OCI-LY1 (cell line): ENCODE measurements around the gene HECW1.

Experiments
- H2AFZ ChIP-seq: fragments of 200-600 bp; sonication (generic), shearing (Covaris generic); 2 replicates; pipeline ENCODE4 v1.6.0; 2014; ENCODE audit warnings: antibody characterized with exemption, mild to moderate bottlenecking, low read length
- H3F3A ChIP-seq: fragments of 200-600 bp; sonication (generic), shearing (Covaris generic); 2 replicates; pipeline ENCODE4 v1.6.0; 2014; ENCODE audit warnings: mild to moderate bottlenecking, antibody characterized with exemption, low read length, moderate library complexity; ENCODE audit not compliant: insufficient read depth
- H3K27ac ChIP-seq: fragments of 200-600 bp; sonication (generic); 2 replicates; pipeline ENCODE4 v1.5.1; 2014; ENCODE audit warnings: low read length, mixed run types, mild to moderate bottlenecking, low read depth; ENCODE audit not compliant: poor library complexity, severe bottlenecking
- H3K27me3 ChIP-seq: fragments of 200-600 bp; sonication (generic); 2 replicates; pipeline ENCODE4 v1.6.0; 2014; ENCODE audit warnings: antibody characterized with exemption, mild to moderate bottlenecking, low read length, moderate library complexity; ENCODE audit not compliant: insufficient read depth
- H3K36me3 ChIP-seq: fragments of 200-600 bp; sonication (generic); 2 replicates; pipeline ENCODE4 v1.6.1; 2014; ENCODE audit warnings: mild to moderate bottlenecking, antibody characterized with exemption, low read length, moderate library complexity, mixed read lengths; ENCODE audit not compliant: insufficient read depth
- H3K4me1 ChIP-seq: fragments of 200-600 bp; sonication (generic); 2 replicates; pipeline ENCODE4 v1.5.1; 2014; ENCODE audit warnings: mild to moderate bottlenecking, low read length, moderate library complexity; ENCODE audit not compliant: insufficient read depth, severe bottlenecking
- H3K4me2 ChIP-seq: fragments of 200-600 bp; sonication (generic), shearing (Covaris generic); 2 replicates; pipeline ENCODE4 v1.6.1; 2014; ENCODE audit warnings: low read length
- H3K4me3 ChIP-seq: fragments of 200-600 bp; sonication (generic); 2 replicates; pipeline ENCODE4 v1.5.1; 2014; ENCODE audit warnings: low read length, low read depth, mild to moderate bottlenecking, mixed read lengths; ENCODE audit not compliant: poor library complexity, severe bottlenecking
- H3K79me2 ChIP-seq: fragments of 200-600 bp; shearing (Covaris generic); 2 replicates; pipeline ENCODE4 v1.6.1; 2016; ENCODE audit warnings: mixed run types, low read length, mixed read lengths; ENCODE audit not compliant: insufficient read depth
- H3K9ac ChIP-seq: fragments of 200-600 bp; sonication (generic), shearing (Covaris generic); 2 replicates; pipeline ENCODE4 v1.6.1; 2014; ENCODE audit warnings: mild to moderate bottlenecking, low read length, mixed read lengths
- H3K9me2 ChIP-seq: fragments of 200-600 bp; sonication (generic), shearing (Covaris generic); 2 replicates; pipeline ENCODE4 v1.6.1; 2014; ENCODE audit warnings: low read depth, mild to moderate bottlenecking, low read length, mixed read lengths
- H3K9me3 ChIP-seq: fragments of 200-600 bp; shearing (Covaris generic); 2 replicates; pipeline ENCODE4 v1.6.1; 2014; ENCODE audit warnings: low read length, mixed read lengths
- H4K20me1 ChIP-seq: fragments of 200-600 bp; sonication (generic), shearing (Covaris generic); 2 replicates; pipeline ENCODE4 v1.6.0; 2016; ENCODE audit warnings: mild to moderate bottlenecking, low read length; ENCODE audit not compliant: insufficient read depth
- EZH2 ChIP-seq: fragments of 200-600 bp; sonication (generic), shearing (Covaris generic); IDR thresholded peaks from 2 replicates; pipeline ENCODE4 v1.8.0; 2017; ENCODE audit warnings: borderline replicate concordance, mixed run types, mild to moderate bottlenecking, antibody characterized with exemption, low read length, moderate library complexity, mixed read lengths
- TF ChIP-seq, protein P1 (sequence below): fragments of 200-600 bp; sonication (generic), shearing (Covaris generic); IDR thresholded peaks from 2 replicates; pipeline ENCODE4 v1.5.1; 2017; ENCODE audit warnings: mild to moderate bottlenecking, antibody characterized with exemption, low read length, moderate library complexity, mixed read lengths

Gene HECW1

DNA sequence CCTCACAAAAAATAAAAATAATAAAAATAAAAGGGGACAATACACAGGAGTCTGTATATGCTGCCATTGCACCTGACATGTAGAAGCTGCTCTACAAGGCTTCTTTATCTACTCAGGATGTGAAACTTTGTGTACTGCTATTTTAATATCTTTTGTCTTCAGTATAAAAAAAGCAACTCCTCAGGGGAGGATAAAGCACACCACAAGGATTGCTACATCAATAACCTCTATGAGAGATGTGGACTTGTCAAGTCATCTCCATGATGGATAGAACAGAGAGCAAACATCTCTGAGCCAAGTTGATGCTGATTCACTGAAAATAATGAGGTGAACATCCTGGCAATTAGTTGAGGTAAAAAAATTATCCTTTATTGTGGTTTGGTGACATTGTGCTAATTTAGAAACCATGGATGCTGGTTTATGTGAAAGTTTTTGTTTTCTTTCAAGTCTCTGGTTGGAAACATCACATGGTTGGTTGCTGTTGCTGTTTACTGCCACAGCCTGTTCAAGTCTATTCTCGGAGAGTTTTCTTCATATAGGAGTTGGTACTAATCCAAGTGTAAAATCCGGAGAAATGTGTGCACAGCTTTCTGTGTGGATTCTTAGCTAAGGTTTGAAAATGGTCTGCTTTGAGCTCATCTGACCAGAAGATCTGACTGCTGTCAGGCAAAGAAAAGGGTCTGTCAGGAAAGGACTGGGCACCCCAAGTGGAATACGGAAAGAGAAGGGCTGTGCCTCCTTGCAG lies 1.5 kb upstream of the HECW1 start:
- Histone ChIP-seq H3K4me1 (no peaks in the 10 kb centered on the region), H3K36me3 (no peaks in the 10 kb centered on the region), H3K27ac (no peak overlapping the region), H3K9me3 (no peaks in the 10 kb centered on the region), H3K4me3 (no peak overlapping the region), H4K20me1 (no peaks in the 10 kb centered on the region), H3K9ac (no peak overlapping the region), H3F3A (no peaks in the 10 kb centered on the region), H3K79me2 (no peaks in the 10 kb centered on the region), H3K27me3 (no peaks in the 10 kb centered on the region), H2AFZ (no peak overlapping the region), H3K4me2 (no peak overlapping the region), H3K9me2 (no peaks in the 10 kb centered on the region)
- TF ChIP-seq, protein P1, sequence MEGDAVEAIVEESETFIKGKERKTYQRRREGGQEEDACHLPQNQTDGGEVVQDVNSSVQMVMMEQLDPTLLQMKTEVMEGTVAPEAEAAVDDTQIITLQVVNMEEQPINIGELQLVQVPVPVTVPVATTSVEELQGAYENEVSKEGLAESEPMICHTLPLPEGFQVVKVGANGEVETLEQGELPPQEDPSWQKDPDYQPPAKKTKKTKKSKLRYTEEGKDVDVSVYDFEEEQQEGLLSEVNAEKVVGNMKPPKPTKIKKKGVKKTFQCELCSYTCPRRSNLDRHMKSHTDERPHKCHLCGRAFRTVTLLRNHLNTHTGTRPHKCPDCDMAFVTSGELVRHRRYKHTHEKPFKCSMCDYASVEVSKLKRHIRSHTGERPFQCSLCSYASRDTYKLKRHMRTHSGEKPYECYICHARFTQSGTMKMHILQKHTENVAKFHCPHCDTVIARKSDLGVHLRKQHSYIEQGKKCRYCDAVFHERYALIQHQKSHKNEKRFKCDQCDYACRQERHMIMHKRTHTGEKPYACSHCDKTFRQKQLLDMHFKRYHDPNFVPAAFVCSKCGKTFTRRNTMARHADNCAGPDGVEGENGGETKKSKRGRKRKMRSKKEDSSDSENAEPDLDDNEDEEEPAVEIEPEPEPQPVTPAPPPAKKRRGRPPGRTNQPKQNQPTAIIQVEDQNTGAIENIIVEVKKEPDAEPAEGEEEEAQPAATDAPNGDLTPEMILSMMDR: no peak
- no peak for TF ChIP-seq EZH2

DNA sequence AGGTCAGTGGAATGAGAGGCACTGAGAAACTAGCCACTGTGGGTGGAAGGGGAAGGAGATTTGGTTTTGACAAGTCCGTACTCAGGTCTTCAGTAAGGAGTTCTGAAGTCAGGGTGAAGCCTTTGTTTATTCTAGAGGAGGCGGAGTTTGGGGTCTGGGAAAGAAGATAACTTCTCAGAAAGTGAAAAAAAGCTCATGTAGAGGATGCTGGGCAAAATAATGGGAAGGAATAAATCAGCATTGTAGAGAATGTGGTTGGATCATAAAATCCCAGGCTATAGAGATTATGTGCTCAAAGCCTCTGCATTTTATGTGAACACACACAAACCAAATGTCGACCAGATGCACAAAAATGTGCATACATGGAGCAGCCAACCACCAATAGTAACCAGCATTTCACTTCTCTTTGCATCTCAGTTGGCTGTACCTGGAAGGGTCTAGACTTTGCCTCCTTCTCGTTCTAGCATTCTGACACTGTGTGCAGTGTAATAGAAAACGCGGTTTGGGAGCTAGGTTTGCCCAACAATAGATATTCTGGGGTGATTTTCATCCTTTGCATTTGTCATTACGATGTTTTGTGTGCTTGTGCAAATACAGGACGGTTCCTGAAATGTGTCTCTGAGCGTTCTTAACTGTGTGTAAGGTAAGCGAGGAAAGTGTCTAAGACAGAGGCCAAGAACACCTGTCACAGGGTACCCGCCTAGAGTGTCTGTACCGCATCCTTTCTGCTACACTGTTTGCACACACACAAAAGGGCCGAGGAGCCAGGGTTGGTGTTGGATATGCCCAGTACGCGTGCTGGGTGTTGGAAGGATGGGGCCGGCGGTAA lies 603 bp upstream of the HECW1 start:
- Histone ChIP-seq H4K20me1 (no peaks in the 10 kb centered on the region), H3K4me1 (no peaks in the 10 kb centered on the region), H3K9me2 (no peaks in the 10 kb centered on the region), H3F3A (no peaks in the 10 kb centered on the region), H3K9me3 (no peaks in the 10 kb centered on the region), H3K9ac (no peak overlapping the region), H3K4me3 (no peak overlapping the region), H3K27ac (no peak overlapping the region), H3K4me2 (no peak overlapping the region), H2AFZ (no peak overlapping the region), H3K36me3 (no peaks in the 10 kb centered on the region), H3K27me3 (no peaks in the 10 kb centered on the region), H3K79me2 (no peaks in the 10 kb centered on the region)
- no peak for TF ChIP-seq EZH2
- TF ChIP-seq, protein P1: no peak

GRCh38 chr7:43112941-43113621 lies 634 bp downstream of the HECW1 start:
- Histone ChIP-seq H3K79me2 (no peaks in the 10 kb centered on the region), H3K9me3 (no peaks in the 10 kb centered on the region), H3K27ac (no peak overlapping the region), H3K9me2 (no peaks in the 10 kb centered on the region), H3K27me3 (no peaks in the 10 kb centered on the region), H3K4me3 (no peak overlapping the region), H3K36me3 (no peaks in the 10 kb centered on the region), H2AFZ (no peak overlapping the region), H4K20me1 (no peaks in the 10 kb centered on the region), H3K4me1 (no peaks in the 10 kb centered on the region), H3K9ac (no peak overlapping the region), H3K4me2 (no peak overlapping the region), H3F3A (no peaks in the 10 kb centered on the region)
- TF ChIP-seq EZH2: no peak
- TF ChIP-seq, protein P1: no peak
